Gastroesophageal sphincter (tissue), 4 donors: ENCODE measurements around the gene POLR2F. TPM values are rescaled to one million over a fixed set of nuclear protein-coding genes. Genes with fewer than 3 reads are reported as not detected.
A peak's percentile ranks its signal among the peaks of the same experiment; 100 is the strongest.

ENCODE experiments used
- ATAC-seq: fragments of 150-250 bp; one replicate; pipeline ENCODE4 v1.9.1; 2016; ENCODE audit warnings: mild to moderate bottlenecking, moderate library complexity
- H3K27ac ChIP-seq, 4 donors: fragments of 200-600 bp; sonication (generic) in 3 of 4; 1 replicate in 3 of 4; 2 replicates in 1 of 4; pipeline ENCODE4 v1.5.1; 2016 to 2019
- H3K27me3 ChIP-seq: fragments of 200-600 bp; sonication (generic); one replicate; pipeline ENCODE4 v1.5.1; 2019
- H3K36me3 ChIP-seq, 2 donors: fragments of 200-600 bp; sonication (generic); one replicate each; pipeline ENCODE4 v1.5.1; 2019; ENCODE audit warnings: control low read depth in 1 of 2
- H3K4me1 ChIP-seq, 3 donors: fragments of 200-600 bp; sonication (generic); 1 replicate in 2 of 3; 2 replicates in 1 of 3; pipeline ENCODE4 v1.5.1; 2016 to 2019; ENCODE audit warnings: control low read depth in 2 of 3
- H3K4me3 ChIP-seq, 2 donors: fragments of 200-600 bp; sonication (generic); one replicate each; pipeline ENCODE4 v1.5.1; 2019; ENCODE audit warnings: mild to moderate bottlenecking in 1 of 2, moderate library complexity in 1 of 2
- H3K9me3 ChIP-seq, 3 donors: fragments of 200-600 bp; sonication (generic); one replicate each; pipeline ENCODE4 v1.5.1; 2017 to 2019; ENCODE audit warnings: control low read depth in 2 of 3
- EP300 ChIP-seq: sonication (generic); formaldehyde crosslinking; IDR thresholded peaks from one replicate; pipeline ENCODE4 v1.6.1; 2017; ENCODE audit warnings: antibody characterized with exemption, mild to moderate bottlenecking
- POLR2A ChIP-seq, 2 donors: fragments of 450-650 bp; IDR thresholded peaks; one replicate each; pipeline ENCODE4 v1.6.1; 2017; ENCODE audit warnings: antibody characterized with exemption in 2 of 2, mild to moderate bottlenecking in 2 of 2, moderate library complexity in 1 of 2
- POLR2AphosphoS5 ChIP-seq: sonication (generic); formaldehyde crosslinking; IDR thresholded peaks from one replicate; pipeline ENCODE4 v1.6.1; 2017; ENCODE audit warnings: antibody characterized with exemption
- WGBS, 2 donors: methylation state at CpG; one replicate each; pipeline ENCODE4 v1.1.5; 2018; ENCODE audit warnings: low coverage in 1 of 2; 5-methylcytosine and 5-hydroxymethylcytosine counted together
- total RNA-seq, 4 donors: library from RNA; depleted of rRNA; stranded (reverse); fragments of >200 nt; gene quantifications; one replicate each; pipeline ENCODE4 v1.1.0, GENCODE V29; 2016
- TF ChIP-seq, protein P1 (sequence below), 4 experiments: fragments of 200-600 bp in 2 of 4; fragments of 450-650 bp in 2 of 4; sonication (generic) in 1 of 4; IDR thresholded peaks; one replicate each; pipeline ENCODE4 v1.5.1; 2017 to 2019; ENCODE audit warnings: antibody characterized with exemption in 4 of 4, mild to moderate bottlenecking in 2 of 4, moderate library complexity in 2 of 4

Gene POLR2F
- total RNA-seq, 4 donors from 2014 or later, result 41.4 to 79.5 (median 72.0) TPM

DNA sequence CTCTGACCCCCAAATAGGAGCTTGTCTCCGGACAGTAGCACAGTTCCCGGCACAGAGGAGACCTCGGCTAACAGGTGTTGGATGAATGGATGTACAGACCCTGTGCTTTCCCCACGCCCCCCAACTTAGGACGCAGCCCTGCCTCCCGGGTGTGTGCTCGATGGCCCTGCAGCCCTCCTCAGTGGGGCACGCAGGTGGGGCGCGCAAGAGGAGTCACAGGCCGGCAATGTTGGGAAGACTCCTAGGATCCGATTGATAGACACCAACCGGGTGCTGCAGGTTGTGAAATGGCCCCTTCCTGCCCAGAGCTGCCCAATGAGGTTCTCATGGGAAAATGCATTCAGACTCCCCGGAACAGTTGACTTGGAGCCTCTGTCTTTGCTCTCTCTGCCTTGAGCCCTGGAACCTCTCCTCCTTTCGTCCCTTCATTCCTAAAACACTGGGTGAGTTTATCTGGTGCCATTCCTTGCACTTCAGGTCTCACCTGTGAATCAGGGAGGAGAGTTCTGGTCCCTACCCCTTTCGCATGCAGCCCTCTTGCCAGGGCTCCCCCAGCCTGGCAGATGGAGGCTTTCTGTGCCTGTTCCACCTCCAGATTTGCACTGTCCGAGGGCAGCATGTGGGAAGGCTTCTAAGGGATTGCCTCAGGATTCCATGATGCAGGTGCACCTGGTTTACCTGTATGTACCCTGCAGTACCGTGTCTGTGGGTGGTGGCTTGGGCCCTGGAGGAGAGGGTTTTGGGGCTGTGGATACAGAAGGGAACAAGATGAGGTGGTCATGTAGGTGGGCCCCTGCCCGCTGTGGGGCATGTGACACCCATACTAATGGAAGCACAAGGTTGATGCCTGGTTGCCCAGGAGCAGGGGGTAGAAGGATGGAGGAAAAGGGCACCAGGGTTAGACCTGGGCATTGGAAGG is 46.2 kb upstream of the POLR2F start:
- Histone ChIP-seq H3K4me1 (peaks cover 0 to 73% (median 16%) of the 10 kb centered on the region in 3 donors), H3K36me3 (peaks cover 0 to 4% of the 10 kb centered on the region in 2 donors), H3K27me3 (no peaks in the 10 kb centered on the region), H3K4me3 (peak overlapping the region; percentile 69 to 94), H3K27ac (peak overlapping the region; percentile 75 to 94 (median 91)), H3K9me3 (no peaks in the 10 kb centered on the region)
- no peak for ATAC-seq
- WGBS, 2 donors, result 7 to 36% methylated on average over 2 to 5 of the region's 19 CpGs
- TF ChIP-seq EP300 (no peak), POLR2A (IDR thresholded peaks at IDR 0.05) (no peak), POLR2AphosphoS5 (no peak)
- TF ChIP-seq, protein P1, sequence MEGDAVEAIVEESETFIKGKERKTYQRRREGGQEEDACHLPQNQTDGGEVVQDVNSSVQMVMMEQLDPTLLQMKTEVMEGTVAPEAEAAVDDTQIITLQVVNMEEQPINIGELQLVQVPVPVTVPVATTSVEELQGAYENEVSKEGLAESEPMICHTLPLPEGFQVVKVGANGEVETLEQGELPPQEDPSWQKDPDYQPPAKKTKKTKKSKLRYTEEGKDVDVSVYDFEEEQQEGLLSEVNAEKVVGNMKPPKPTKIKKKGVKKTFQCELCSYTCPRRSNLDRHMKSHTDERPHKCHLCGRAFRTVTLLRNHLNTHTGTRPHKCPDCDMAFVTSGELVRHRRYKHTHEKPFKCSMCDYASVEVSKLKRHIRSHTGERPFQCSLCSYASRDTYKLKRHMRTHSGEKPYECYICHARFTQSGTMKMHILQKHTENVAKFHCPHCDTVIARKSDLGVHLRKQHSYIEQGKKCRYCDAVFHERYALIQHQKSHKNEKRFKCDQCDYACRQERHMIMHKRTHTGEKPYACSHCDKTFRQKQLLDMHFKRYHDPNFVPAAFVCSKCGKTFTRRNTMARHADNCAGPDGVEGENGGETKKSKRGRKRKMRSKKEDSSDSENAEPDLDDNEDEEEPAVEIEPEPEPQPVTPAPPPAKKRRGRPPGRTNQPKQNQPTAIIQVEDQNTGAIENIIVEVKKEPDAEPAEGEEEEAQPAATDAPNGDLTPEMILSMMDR (IDR thresholded peaks at IDR 0.05), result no peak

DNA sequence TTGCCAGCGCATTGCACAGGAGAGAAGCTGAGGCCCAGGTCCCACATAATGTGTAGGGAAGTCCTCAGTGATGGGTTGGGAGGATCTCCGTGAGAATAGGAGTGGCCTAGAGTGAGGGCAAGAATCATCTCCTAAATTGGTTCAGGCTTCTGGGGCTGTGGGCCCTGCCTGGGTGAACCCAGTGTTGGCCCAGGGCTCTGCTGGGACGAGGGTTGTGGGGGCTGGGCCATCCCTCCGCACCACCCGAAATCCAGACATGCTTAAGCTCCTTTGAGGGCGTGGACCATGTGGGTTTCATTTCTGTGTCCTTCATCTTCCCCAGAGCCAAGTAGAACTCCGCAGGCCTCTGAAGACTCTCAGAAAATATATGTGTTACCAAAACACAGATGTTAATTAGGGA is 43.7 kb upstream of the POLR2F start:
- H3K4me3 ChIP-seq, result no peak overlapping the region
- peaks cover 0 to 29% of the 10 kb centered on the region in 2 donors for H3K36me3 ChIP-seq
- H3K27me3 ChIP-seq, result no peaks in the 10 kb centered on the region
- no peak for ATAC-seq
- peaks cover 0 to 74% (median 16%) of the 10 kb centered on the region in 3 donors for H3K4me1 ChIP-seq
- no peaks in the 10 kb centered on the region for H3K9me3 ChIP-seq
- peak overlapping the region; percentile 51 to 94 (median 92) for H3K27ac ChIP-seq
- TF ChIP-seq, protein P1 (IDR thresholded peaks at IDR 0.05), result no peak
- TF ChIP-seq POLR2AphosphoS5 (no peak), EP300 (no peak), POLR2A (IDR thresholded peaks at IDR 0.05) (no peak)
- WGBS, 2 donors, result 26 to 33% methylated on average over 2 to 3 of the region's 7 CpGs

DNA sequence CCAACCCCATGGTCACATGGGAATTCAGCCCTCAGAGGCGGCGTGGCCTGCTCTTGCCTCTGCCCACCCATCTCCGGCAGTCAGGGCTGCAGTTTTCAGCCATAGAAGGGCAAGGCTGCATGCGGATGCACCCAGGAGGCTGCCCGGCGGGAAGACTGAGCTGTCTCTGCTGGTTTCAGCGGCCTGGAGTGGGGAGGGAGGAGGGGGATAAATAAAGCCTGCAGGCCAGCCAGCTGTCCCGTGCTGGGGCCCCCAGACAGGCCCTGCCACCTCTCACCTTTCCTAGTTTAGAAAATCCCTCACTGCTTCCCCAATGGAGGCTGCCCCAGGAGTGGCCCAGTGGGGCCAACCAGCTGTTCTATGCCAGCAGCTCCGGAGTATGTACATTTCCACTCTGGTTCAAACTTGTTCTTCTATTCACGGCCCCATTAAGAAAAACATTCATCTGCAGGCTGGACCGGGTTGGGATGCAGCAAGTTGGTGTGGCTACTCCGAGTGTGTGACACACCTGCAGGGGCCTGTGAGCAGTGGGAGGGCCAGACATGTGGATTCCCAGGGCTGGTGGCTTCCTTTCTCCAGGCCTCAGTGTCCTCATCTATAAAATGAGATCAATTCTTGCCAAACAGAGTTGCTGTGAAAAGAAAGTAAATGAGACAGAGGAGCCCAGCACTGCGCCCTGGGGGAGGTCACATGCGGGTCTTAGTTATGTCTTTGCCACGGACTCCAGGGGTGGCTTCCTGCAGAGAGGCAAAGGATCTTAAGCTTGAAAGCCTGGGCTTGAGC is 42.4 kb upstream of the POLR2F start:
- H3K4me3 ChIP-seq, result no peak overlapping the region

DNA sequence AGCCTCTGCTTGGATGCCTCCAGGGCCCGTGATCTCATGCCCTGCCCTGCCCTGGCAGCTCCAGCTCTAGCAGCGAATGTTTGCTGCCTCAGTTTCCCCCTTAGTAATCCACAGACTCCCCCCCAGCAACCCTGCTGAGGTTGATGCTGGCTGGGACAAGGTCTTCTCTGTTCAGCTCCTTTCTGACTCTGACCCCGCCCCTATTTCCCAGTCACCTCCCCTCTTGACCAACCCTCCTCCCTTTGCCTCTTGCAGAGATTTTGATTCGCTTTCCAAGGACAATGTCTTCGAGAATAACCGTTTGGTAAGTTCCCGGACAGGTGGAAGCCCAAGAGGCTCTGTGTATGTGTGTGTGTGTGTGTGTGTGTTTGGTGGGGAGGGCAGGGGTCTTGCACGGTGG is 41.8 kb upstream of the POLR2F start:
- WGBS, 2 donors, result 19 to 60% methylated on average over 4 of the region's 8 CpGs
- Histone ChIP-seq H3K36me3 (peaks cover 0 to 48% of the 10 kb centered on the region in 2 donors), H3K27ac (peak overlapping the region; percentile 51 to 94 (median 92)), H3K4me1 (peaks cover 0 to 62% (median 16%) of the 10 kb centered on the region in 3 donors), H3K27me3 (no peaks in the 10 kb centered on the region), H3K9me3 (no peaks in the 10 kb centered on the region), H3K4me3 (no peak overlapping the region)
- no peak for ATAC-seq
- TF ChIP-seq, protein P1 (IDR thresholded peaks at IDR 0.05), result no peak
- TF ChIP-seq EP300, result no peak
- TF ChIP-seq POLR2AphosphoS5, result no peak
- TF ChIP-seq POLR2A (IDR thresholded peaks at IDR 0.05), result no peak

More for the DNA sequence above, 42.4 kb upstream of the POLR2F start:
- Histone ChIP-seq H3K27me3 (no peaks in the 10 kb centered on the region), H3K36me3 (peaks cover 0 to 42% of the 10 kb centered on the region in 2 donors), H3K9me3 (no peaks in the 10 kb centered on the region), H3K27ac (peak overlapping the region; percentile 51 to 94 (median 92)), H3K4me1 (peaks cover 0 to 63% (median 16%) of the 10 kb centered on the region in 3 donors)
- TF ChIP-seq, protein P1 (IDR thresholded peaks at IDR 0.05), result no peak
- TF ChIP-seq POLR2AphosphoS5 (no peak), EP300 (no peak), POLR2A (IDR thresholded peaks at IDR 0.05) (no peak)
- 22 to 50% methylated on average over 2 to 5 of the region's 15 CpGs for WGBS, 2 donors
- peak; percentile 11 for ATAC-seq
